ENCODE results near the gene MNT. TPM values are rescaled to one million over a fixed set of nuclear protein-coding genes. Genes with fewer than 3 reads are reported as not detected.
"Not testable (repeated sequence)": the region's sequence is repeated elsewhere in the genome, so short reads cannot be mapped to it uniquely, and the experiment has no call there.

The MNT gene
- total RNA-seq, 5 donors from 2014 or later (not counting 1 experiment from before 2014, with no cell fraction given) = 43.0 to 97.8 (median 58.2) TPM

DNA sequence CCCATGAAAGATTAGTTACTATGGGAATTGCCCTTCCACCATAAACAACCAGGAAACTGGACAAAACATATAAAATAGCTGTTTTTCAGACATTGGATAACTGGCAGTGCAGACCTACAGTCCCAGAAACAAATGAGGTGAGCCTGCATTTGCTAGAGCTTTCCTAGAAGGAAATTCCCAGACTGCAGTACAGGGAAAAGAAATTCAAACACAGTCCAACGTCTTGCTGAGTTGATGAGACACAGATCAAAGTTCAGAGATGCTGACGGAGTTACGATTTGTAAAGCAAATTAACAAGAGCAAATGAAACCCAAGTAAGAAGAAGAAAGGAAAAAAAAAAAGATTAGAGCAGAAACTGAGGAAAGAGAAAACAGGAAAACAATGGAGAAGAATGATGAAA lies 41.3 kb upstream of the MNT start:
- CTCF ChIA-PET = no interaction called here

DNA sequence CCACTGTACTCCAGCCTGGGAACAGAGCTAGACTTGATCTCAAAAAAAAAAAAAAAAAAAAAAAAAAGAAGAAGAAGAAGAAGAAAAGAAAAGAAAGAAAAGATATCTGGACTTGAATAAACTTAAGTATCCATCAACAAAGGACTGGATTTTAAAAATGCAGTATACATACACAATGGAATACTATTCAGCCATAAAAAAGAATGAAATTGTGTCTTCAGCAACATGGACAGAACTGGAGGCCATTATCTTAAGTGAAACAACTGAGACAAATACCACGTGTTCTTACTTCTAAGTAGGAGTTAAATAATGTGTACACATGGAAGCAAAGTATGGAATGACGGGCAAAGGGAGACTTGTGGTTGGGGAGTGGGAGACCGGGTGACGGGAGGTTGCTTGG lies 40.1 kb upstream of the MNT start:
- WGBS (ENCODE audit: insufficient coverage) = 100% methylated on average over 1 of the region's 4 CpGs
- ATAC-seq (replicated peaks in 1 of 4) = no peak
- Mint-ChIP-seq H3K36me3 (peaks cover 41% of the 10 kb centered on the region), H3K9me3 (peaks cover 0 to 2% (median 1%) of the 10 kb centered on the region in 3 donors), H3K4me3 (no peak overlapping the region), H3K27ac (no peak overlapping the region), H3K4me1 (peaks cover 0 to 6% (median 2%) of the 10 kb centered on the region in 3 donors), H3K27me3 (no peaks in the 10 kb centered on the region)
- CTCF ChIA-PET = no interaction called here
- no peak overlapping the region for H3K27ac ChIP-seq (ENCODE audit: low read length)
- H3K27me3 ChIP-seq (replicated peaks in 1 of 2; ENCODE audit: control insufficient read depth in 2 of 2, extremely low read depth in 1 of 2, insufficient read depth in 2 of 2, low read length in 1 of 2) = no peaks in the 10 kb centered on the region
- POLR2A ChIA-PET = interaction anchor here in 1 of 2 donors (0.6 kb wide), 1 partner anchor 10 kb away, joined by 5 read pairs; no protein-coding TSS in a partner anchor
- no peak for DNase-seq
- no peaks in the 10 kb centered on the region for H3K9me3 ChIP-seq
- H3K4me1 ChIP-seq (ENCODE audit: control insufficient read depth in 1 of 2, extremely low read depth in 1 of 2, insufficient read depth in 2 of 2, low read length in 2 of 2) = no peaks in the 10 kb centered on the region
- H3K36me3 ChIP-seq (ENCODE audit: control insufficient read depth in 2 of 2, extremely low read depth in 1 of 2, insufficient read depth in 1 of 2, low read length in 1 of 2) = peaks cover 13 to 56% of the 10 kb centered on the region in 2 donors
- H3K4me3 ChIP-seq (ENCODE audit: control insufficient read depth in 1 of 2, extremely low read depth in 1 of 2, low read length in 1 of 2) = no peak overlapping the region

More for the DNA sequence above, 41.3 kb upstream of the MNT start:
- Mint-ChIP-seq H3K4me1 (peaks cover 0 to 6% (median 2%) of the 10 kb centered on the region in 3 donors), H3K4me3 (no peak overlapping the region), H3K27ac (peak overlapping the region in 1 of 2 donors; percentile 21), H3K36me3 (peaks cover 36% of the 10 kb centered on the region), H3K27me3 (no peaks in the 10 kb centered on the region), H3K9me3 (peaks cover 0 to 5% (median 4%) of the 10 kb centered on the region in 3 donors)
- ATAC-seq (replicated peaks in 1 of 4) (no peak), DNase-seq (no peak)
- H3K4me3 ChIP-seq (ENCODE audit: control insufficient read depth in 1 of 2, extremely low read depth in 1 of 2, low read length in 1 of 2) = no peak overlapping the region
- no peak overlapping the region for H3K27ac ChIP-seq (ENCODE audit: low read length)
- peaks cover 13 to 44% of the 10 kb centered on the region in 2 donors for H3K36me3 ChIP-seq (ENCODE audit: control insufficient read depth in 2 of 2, extremely low read depth in 1 of 2, insufficient read depth in 1 of 2, low read length in 1 of 2)
- WGBS (ENCODE audit: insufficient coverage) = no CpG with 5 or more reads among the region's 3 CpGs
- POLR2A ChIA-PET = no interaction called here
- no peaks in the 10 kb centered on the region for H3K4me1 ChIP-seq (ENCODE audit: control insufficient read depth in 1 of 2, extremely low read depth in 1 of 2, insufficient read depth in 2 of 2, low read length in 2 of 2)
- H3K9me3 ChIP-seq = no peaks in the 10 kb centered on the region
- H3K27me3 ChIP-seq (replicated peaks in 1 of 2; ENCODE audit: control insufficient read depth in 2 of 2, extremely low read depth in 1 of 2, insufficient read depth in 2 of 2, low read length in 1 of 2) = no peaks in the 10 kb centered on the region

DNA sequence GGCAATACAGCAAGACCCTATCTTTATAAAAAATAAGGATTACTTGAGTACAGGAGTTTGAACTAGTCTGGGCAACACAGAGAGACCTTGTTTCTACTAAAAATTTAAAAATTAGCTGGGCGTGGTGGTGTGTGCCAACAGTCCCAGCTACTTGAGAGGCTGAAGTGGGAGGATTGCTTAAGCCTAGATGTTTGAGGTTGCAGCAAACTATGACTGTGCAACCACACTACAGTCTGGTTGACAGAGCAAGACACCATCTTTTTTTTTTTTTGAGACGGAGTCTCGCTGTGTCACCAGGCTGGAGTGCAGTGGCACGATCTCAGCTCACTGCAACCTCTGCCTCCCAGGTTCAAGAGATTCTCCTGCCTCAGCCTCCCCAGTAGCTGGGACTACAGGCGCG lies 39.1 kb upstream of the MNT start:
- WGBS (ENCODE audit: insufficient coverage) = 100% methylated on average over 3 of the region's 6 CpGs
- H3K27me3 Mint-ChIP-seq = not testable (repeated sequence)

DNA sequence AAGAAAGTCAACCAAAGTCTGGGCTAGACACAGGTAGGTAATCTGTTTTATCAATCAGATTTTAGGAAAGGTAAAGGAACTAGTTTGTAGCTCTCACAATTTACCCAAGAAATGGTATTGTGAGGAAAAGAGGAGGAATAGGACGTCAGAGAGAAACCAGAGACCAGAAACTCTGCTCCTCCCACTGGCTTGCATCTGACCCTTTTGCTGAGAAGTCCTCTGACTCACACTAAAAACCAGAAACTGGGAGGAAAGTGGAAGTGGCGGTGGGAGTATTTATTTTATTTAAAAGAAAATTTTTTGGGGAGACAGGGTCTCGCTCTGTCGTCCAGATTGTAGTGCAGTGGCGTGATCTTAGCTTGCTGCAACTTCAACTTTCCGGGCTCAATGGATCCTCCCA lies 38.0 kb upstream of the MNT start:
- H3K27ac Mint-ChIP-seq = no peak overlapping the region

More for the DNA sequence above, 39.1 kb upstream of the MNT start:
- H3K27ac Mint-ChIP-seq; DNase-seq; H3K4me3 ChIP-seq (ENCODE audit: control insufficient read depth in 1 of 2, extremely low read depth in 1 of 2, low read length in 1 of 2); H3K27ac ChIP-seq (ENCODE audit: low read length); H3K9me3 Mint-ChIP-seq; H3K4me1 Mint-ChIP-seq; H3K4me1 ChIP-seq (ENCODE audit: control insufficient read depth in 1 of 2, extremely low read depth in 1 of 2, insufficient read depth in 2 of 2, low read length in 2 of 2); H3K27me3 ChIP-seq (replicated peaks in 1 of 2; ENCODE audit: control insufficient read depth in 2 of 2, extremely low read depth in 1 of 2, insufficient read depth in 2 of 2, low read length in 1 of 2); H3K4me3 Mint-ChIP-seq; POLR2A ChIA-PET; CTCF ChIA-PET; H3K9me3 ChIP-seq; ATAC-seq (replicated peaks in 1 of 4): not testable (repeated sequence)
- H3K36me3 ChIP-seq (ENCODE audit: control insufficient read depth in 2 of 2, extremely low read depth in 1 of 2, insufficient read depth in 1 of 2, low read length in 1 of 2) = peaks cover 15 to 62% of the 10 kb centered on the region in 2 donors
- peaks cover 39% of the 10 kb centered on the region for H3K36me3 Mint-ChIP-seq

DNA sequence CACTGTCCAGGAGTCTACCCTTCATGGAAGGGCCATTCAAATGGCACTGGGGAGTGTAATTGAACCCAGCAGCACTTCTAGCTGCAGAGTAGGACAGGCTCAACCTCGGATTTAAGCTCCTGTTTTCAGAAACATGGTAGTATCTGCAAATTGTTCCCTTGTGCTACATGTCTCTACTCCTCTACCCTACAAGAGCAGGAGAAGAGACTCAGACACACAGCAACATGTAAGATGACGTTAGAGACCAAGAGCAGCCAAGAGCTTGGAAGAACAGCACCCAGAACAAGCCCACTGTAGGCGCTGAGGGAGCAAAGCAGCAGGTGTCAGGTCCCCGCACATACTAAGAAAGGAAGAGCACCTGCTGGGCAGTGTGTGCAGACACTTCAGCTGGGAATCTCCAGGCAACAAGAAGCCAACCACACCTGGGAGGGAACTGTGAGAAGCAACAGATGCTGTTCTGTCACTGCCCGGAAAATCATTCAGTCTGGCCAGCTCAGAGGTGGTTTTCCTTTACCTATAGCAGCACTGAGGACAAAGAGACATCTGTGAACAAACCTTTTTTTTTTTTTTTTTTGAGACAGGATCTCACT lies 35.6 kb upstream of the MNT start:
- no peaks in the 10 kb centered on the region for H3K27me3 ChIP-seq (replicated peaks in 1 of 2; ENCODE audit: control insufficient read depth in 2 of 2, extremely low read depth in 1 of 2, insufficient read depth in 2 of 2, low read length in 1 of 2)
- ATAC-seq (replicated peaks in 1 of 4) (no peak), DNase-seq (no peak)
- WGBS (ENCODE audit: insufficient coverage) = 88% methylated on average over 4 of the region's 5 CpGs
- H3K4me3 Mint-ChIP-seq = no peak overlapping the region
- H3K9me3 ChIP-seq = no peaks in the 10 kb centered on the region
- no peak overlapping the region for H3K4me3 ChIP-seq (ENCODE audit: control insufficient read depth in 1 of 2, extremely low read depth in 1 of 2, low read length in 1 of 2)
- peaks cover 12 to 77% of the 10 kb centered on the region in 2 donors for H3K36me3 ChIP-seq (ENCODE audit: control insufficient read depth in 2 of 2, extremely low read depth in 1 of 2, insufficient read depth in 1 of 2, low read length in 1 of 2)
- H3K4me1 Mint-ChIP-seq = no peaks in the 10 kb centered on the region
- H3K27ac ChIP-seq (ENCODE audit: low read length) = no peak overlapping the region
- ChIA-PET CTCF (interaction anchor here in 1 of 2 donors (1.1 kb wide), 1 partner anchor 20 kb away, joined by 5 read pairs; no protein-coding TSS in a partner anchor), POLR2A (interaction anchor here in 1 of 2 donors (0.6 kb wide), 1 partner anchor 551 kb away, joined by 3 read pairs; no protein-coding TSS in a partner anchor)
- no peak overlapping the region for H3K27ac Mint-ChIP-seq
- no peaks in the 10 kb centered on the region for H3K9me3 Mint-ChIP-seq
- peaks cover 47% of the 10 kb centered on the region for H3K36me3 Mint-ChIP-seq
- H3K27me3 Mint-ChIP-seq = no peaks in the 10 kb centered on the region
- no peaks in the 10 kb centered on the region for H3K4me1 ChIP-seq (ENCODE audit: control insufficient read depth in 1 of 2, extremely low read depth in 1 of 2, insufficient read depth in 2 of 2, low read length in 2 of 2)

More for the DNA sequence above, 38.0 kb upstream of the MNT start:
- Histone ChIP-seq H3K27me3 (replicated peaks in 1 of 2; ENCODE audit: control insufficient read depth in 2 of 2, extremely low read depth in 1 of 2, insufficient read depth in 2 of 2, low read length in 1 of 2) (no peaks in the 10 kb centered on the region), H3K4me1 (ENCODE audit: control insufficient read depth in 1 of 2, extremely low read depth in 1 of 2, insufficient read depth in 2 of 2, low read length in 2 of 2) (no peaks in the 10 kb centered on the region), H3K4me3 (ENCODE audit: control insufficient read depth in 1 of 2, extremely low read depth in 1 of 2, low read length in 1 of 2) (no peak overlapping the region), H3K9me3 (no peaks in the 10 kb centered on the region), H3K27ac (ENCODE audit: low read length) (no peak overlapping the region), H3K36me3 (ENCODE audit: control insufficient read depth in 2 of 2, extremely low read depth in 1 of 2, insufficient read depth in 1 of 2, low read length in 1 of 2) (peaks cover 13 to 65% of the 10 kb centered on the region in 2 donors)
- ChIA-PET CTCF (no interaction called here), POLR2A (no interaction called here)
- ATAC-seq (replicated peaks in 1 of 4) (no peak), DNase-seq (no peak)
- peaks cover 0 to 6% (median 2%) of the 10 kb centered on the region in 3 donors for H3K4me1 Mint-ChIP-seq
- no peaks in the 10 kb centered on the region for H3K27me3 Mint-ChIP-seq
- no peaks in the 10 kb centered on the region for H3K9me3 Mint-ChIP-seq
- WGBS (ENCODE audit: insufficient coverage) = no CpG with 5 or more reads among the region's 6 CpGs
- H3K36me3 Mint-ChIP-seq = peaks cover 44% of the 10 kb centered on the region
- no peak overlapping the region for H3K4me3 Mint-ChIP-seq

DNA sequence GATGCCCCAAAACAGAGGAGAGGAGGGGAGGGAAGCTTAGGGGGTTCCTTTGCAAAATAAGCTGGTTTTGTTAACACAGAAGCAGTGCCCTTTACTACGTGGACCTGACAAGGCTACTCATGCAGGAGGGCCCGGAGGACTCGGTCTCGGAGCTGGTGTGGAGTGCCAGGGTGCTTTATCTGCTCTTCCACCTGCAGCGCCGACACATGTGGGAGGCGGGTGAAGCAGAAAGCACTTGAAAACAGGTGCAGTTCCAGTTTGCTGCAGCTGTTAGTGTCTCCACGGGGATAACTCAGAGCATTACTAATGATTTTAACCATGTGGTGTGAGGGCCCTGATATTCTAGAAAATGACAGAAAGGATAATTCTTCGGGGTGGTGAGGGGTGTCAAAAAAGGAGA lies 35.0 kb upstream of the MNT start:
- Mint-ChIP-seq H3K36me3 (peaks cover 42% of the 10 kb centered on the region), H3K4me1 (no peaks in the 10 kb centered on the region), H3K27ac (no peak overlapping the region), H3K9me3 (no peaks in the 10 kb centered on the region), H3K27me3 (no peaks in the 10 kb centered on the region), H3K4me3 (no peak overlapping the region)
- DNase-seq = no peak
- Histone ChIP-seq H3K9me3 (no peaks in the 10 kb centered on the region), H3K4me3 (ENCODE audit: control insufficient read depth in 1 of 2, extremely low read depth in 1 of 2, low read length in 1 of 2) (no peak overlapping the region), H3K27me3 (replicated peaks in 1 of 2; ENCODE audit: control insufficient read depth in 2 of 2, extremely low read depth in 1 of 2, insufficient read depth in 2 of 2, low read length in 1 of 2) (no peaks in the 10 kb centered on the region), H3K36me3 (ENCODE audit: control insufficient read depth in 2 of 2, extremely low read depth in 1 of 2, insufficient read depth in 1 of 2, low read length in 1 of 2) (peaks cover 10 to 74% of the 10 kb centered on the region in 2 donors), H3K27ac (ENCODE audit: low read length) (no peak overlapping the region), H3K4me1 (ENCODE audit: control insufficient read depth in 1 of 2, extremely low read depth in 1 of 2, insufficient read depth in 2 of 2, low read length in 2 of 2) (no peaks in the 10 kb centered on the region)
- WGBS (ENCODE audit: insufficient coverage) = 90% methylated on average over 8 of the region's 9 CpGs
- ATAC-seq (replicated peaks in 1 of 4) = no peak
- POLR2A ChIA-PET = no interaction called here
- CTCF ChIA-PET = interaction anchor here in 1 of 2 donors (1.1 kb wide), 1 partner anchor 20 kb away, joined by 5 read pairs; no protein-coding TSS in a partner anchor
